ENCODE data around the gene TMEM125.
A peak's percentile ranks its signal among the peaks of the same experiment; 100 is the strongest.

Gene TMEM125

DNA sequence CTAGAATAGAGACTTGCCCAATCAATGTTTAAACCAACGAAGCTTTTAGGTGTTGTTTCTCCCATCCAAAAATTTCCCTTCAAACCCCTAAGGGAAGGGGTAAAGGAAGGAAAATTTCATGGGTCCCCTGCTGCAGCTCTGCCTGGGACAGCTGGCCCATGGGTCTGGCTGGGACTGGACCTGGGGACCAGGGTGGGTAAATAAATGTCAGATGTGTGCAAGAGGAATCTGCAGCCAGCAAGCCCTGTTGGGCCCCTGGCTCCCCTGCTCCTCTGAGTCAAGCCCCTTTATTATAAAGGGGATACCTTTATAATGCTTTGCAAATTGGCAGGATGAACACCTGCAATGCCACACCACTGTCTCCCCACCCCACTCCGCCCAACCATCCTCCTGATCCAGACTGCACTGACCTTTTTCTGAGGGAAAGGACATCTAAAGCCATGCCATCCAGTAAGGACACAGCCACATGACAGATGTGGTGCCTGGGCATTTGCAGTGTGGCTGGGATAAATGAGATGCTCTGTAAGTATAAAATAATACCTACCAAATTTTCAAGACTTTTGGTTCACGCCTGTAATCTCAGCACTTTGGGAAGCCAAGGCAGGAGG lies 1.9 kb upstream of the TMEM125 start:
- H3K27me3 ChIP-seq (ENCODE audit: control insufficient read depth, insufficient read depth, low read length) = no peaks in the 10 kb centered on the region
- peaks cover 16% of the 10 kb centered on the region for H3K9me3 ChIP-seq (ENCODE audit: control insufficient read depth, insufficient read depth, low read depth, low read length)
- H3K4me1 ChIP-seq (ENCODE audit: control insufficient read depth, insufficient read depth, low read length) = peaks cover 23% of the 10 kb centered on the region
- no peak overlapping the region for H3K27ac ChIP-seq (ENCODE audit: low read depth, low read length)
- no peaks in the 10 kb centered on the region; the same call in 1 of the 2 replicates for H3K36me3 ChIP-seq (ENCODE audit: control insufficient read depth, insufficient read depth, low read length)
- H3K9ac ChIP-seq (ENCODE audit: low read length) = no peak overlapping the region
- no peak overlapping the region for H3K4me3 ChIP-seq (ENCODE audit: low read depth, low read length)

DNA sequence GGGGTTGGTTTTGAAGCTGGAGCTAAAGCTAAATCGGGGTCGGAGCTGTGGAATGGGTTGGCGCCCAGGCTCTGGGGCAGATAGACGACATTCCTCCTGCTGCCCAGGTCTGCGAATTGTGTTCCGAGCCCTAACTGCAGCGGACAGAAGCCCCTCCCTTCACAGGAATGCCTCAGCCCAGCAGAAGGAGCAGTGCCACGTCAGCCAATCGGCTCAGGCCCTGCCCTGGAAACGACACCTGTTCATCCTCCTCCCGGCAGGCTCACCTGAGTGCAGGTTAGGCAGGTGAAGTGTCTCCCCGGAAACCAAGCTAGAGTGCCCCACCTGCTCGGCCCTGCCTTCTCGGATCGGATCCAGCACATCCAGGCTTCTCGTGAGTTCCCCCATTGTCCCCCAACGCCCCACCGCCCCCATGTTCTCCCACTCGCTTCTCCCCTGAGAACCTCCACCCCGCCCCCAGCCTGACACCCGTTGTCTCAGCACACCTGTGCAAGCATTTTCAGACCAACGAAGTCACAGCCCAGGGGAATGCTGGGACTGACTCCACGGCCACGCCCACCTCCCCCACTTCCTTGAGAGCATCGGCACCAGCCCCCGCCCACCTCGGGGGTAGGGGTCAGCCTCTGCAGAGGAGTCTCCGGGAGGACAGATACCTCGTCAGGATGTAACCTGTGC lies 775 bp downstream of the TMEM125 start:
- peak overlapping the region; percentile 49 for H3K4me3 ChIP-seq (ENCODE audit: low read depth, low read length)
- no peaks in the 10 kb centered on the region for H3K27me3 ChIP-seq (ENCODE audit: control insufficient read depth, insufficient read depth, low read length)
- peaks cover 6% of the 10 kb centered on the region for H3K9me3 ChIP-seq (ENCODE audit: control insufficient read depth, insufficient read depth, low read depth, low read length)
- H3K9ac ChIP-seq (ENCODE audit: low read length) = peak overlapping the region; percentile 10
- peaks cover 7% of the 10 kb centered on the region for H3K36me3 ChIP-seq (ENCODE audit: control insufficient read depth, insufficient read depth, low read length)
- H3K4me1 ChIP-seq (ENCODE audit: control insufficient read depth, insufficient read depth, low read length) = peaks cover 31% of the 10 kb centered on the region
- no peak overlapping the region for H3K27ac ChIP-seq (ENCODE audit: low read depth, low read length)

DNA sequence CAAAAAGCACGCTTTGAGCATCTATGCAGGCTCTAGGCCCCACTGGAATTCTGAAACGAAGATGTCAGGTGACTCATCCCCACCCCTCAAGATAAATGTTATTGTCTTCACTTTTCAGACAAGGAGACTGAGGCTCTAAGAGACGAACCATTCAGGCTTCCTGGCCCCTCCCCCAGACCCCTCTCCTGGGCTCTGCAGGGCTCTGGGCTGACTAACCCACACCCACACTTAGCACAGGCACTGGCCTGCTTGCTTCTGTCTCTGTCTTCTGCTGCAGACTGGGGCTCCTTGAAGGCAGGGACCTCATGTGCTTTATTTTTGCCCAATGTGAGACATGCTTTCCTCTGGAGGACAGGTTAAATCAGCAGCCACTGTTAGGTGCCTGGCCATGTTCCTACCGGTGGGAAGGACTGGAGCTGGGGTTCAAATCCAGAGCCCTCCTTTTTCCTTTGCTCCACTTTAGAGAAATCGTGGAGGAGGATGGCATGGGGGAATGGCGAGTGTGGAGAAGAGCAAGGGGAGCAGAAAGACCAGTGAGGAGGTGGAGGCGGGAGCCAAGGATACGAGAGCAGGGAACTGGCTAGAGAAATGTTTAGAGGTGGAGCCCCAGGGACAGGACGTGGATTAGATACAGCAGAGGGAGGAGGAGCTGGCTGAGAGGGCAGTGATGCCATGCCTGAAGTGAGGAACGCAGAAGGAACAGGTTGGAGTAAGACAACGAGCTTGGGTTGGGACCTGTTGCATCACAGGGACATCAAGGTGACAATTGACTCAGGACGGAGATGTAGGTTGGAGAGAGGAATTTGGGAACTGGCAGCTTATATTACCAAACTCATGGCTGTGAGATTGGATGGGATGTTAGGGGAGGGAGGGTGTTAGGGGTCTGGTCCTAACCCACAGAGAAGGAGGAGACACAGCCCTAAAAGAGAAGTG lies 1.7 kb downstream of the TMEM125 start:
- no peaks in the 10 kb centered on the region for H3K27me3 ChIP-seq (ENCODE audit: control insufficient read depth, insufficient read depth, low read length)

DNA sequence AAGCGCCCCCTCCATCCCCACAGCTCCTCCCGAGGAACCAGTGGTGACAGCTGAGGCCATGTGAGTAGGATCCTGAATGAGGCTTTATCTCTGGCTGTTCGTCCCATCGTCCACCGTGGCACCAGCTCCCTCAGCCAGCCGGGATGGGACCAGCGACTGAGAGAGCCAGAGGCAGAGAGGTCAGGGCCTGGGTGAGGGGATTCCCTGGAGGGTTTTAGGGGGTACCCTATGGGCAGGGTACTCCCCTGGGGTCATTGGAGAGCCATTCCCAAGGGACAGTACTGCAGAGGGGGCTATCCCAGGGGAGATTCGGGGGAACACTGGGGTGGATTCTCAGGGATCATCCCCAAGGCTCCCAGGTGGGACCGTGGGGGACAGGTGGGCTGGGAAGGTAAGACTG lies 2.4 kb downstream of the TMEM125 start:
- Histone ChIP-seq H3K27ac (ENCODE audit: low read depth, low read length) (no peak overlapping the region), H3K9me3 (ENCODE audit: control insufficient read depth, insufficient read depth, low read depth, low read length) (no peaks in the 10 kb centered on the region), H3K36me3 (ENCODE audit: control insufficient read depth, insufficient read depth, low read length) (peaks cover 7% of the 10 kb centered on the region), H3K27me3 (ENCODE audit: control insufficient read depth, insufficient read depth, low read length) (no peaks in the 10 kb centered on the region), H3K4me3 (ENCODE audit: low read depth, low read length) (no peak overlapping the region), H3K4me1 (ENCODE audit: control insufficient read depth, insufficient read depth, low read length) (peaks cover 31% of the 10 kb centered on the region), H3K9ac (ENCODE audit: low read length) (no peak overlapping the region)

More for the DNA sequence above, 1.7 kb downstream of the TMEM125 start:
- Histone ChIP-seq H3K4me1 (ENCODE audit: control insufficient read depth, insufficient read depth, low read length) (peaks cover 31% of the 10 kb centered on the region), H3K27ac (ENCODE audit: low read depth, low read length) (no peak overlapping the region), H3K9me3 (ENCODE audit: control insufficient read depth, insufficient read depth, low read depth, low read length) (no peaks in the 10 kb centered on the region), H3K4me3 (ENCODE audit: low read depth, low read length) (peak overlapping the region; percentile 49), H3K9ac (ENCODE audit: low read length) (no peak overlapping the region), H3K36me3 (ENCODE audit: control insufficient read depth, insufficient read depth, low read length) (peaks cover 7% of the 10 kb centered on the region)

DNA sequence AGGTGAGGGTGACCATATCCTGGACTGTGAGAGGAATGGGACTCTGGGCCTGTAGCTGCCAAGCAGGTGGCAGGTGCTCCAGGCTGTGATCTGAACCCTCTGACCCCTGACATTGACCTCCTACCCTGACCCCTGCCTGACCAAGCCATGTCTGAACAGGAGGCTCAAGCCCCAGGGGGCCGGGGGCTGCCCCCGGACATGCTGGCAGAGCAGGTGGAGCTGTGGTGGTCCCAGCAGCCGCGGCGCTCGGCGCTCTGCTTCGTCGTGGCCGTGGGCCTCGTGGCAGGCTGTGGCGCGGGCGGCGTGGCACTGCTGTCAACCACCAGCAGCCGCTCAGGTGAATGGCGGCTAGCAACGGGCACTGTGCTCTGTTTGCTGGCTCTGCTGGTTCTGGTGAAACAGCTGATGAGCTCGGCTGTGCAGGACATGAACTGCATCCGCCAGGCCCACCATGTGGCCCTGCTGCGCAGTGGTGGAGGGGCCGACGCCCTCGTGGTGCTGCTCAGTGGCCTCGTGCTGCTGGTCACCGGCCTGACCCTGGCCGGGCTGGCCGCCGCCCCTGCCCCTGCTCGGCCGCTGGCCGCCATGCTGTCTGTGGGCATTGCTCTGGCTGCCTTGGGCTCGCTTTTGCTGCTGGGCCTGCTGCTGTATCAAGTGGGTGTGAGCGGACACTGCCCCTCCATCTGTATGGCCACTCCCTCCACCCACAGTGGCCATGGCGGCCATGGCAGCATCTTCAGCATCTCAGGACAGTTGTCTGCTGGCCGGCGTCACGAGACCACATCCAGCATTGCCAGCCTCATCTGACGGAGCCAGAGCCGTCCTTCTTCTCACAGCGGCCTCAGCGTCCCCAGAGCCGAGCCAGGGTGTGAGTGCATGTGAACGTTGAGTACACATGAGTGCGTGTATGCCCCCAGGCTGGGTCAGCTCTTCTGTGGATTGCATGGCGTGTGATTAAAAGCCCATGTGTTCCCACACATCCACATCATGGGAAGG lies 3.1 kb downstream of the TMEM125 start:
- no peaks in the 10 kb centered on the region for H3K27me3 ChIP-seq (ENCODE audit: control insufficient read depth, insufficient read depth, low read length)
- H3K4me1 ChIP-seq (ENCODE audit: control insufficient read depth, insufficient read depth, low read length) = peaks cover 31% of the 10 kb centered on the region
- no peak overlapping the region for H3K4me3 ChIP-seq (ENCODE audit: low read depth, low read length)

DNA sequence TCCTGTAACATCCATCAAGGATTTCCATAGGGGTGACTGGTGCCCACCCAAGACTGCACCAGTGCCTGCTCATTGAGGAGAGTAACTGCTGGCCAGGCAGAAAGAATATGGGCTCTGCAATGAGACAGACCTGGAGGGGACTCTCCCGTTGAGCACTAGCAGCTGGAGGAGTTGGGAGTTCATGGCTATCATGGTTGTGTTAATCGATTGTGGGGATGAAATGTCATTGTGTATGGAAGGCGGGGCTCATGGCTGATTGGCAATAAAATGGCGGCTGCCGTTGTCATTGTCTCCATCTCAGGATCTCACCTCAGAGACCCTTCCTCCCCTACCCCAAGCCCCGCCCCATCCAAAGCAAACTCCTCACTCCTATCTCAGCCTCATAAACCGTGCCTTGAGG lies 3.9 kb downstream of the TMEM125 start:
- Histone ChIP-seq H3K9me3 (ENCODE audit: control insufficient read depth, insufficient read depth, low read depth, low read length) (no peaks in the 10 kb centered on the region), H3K4me3 (ENCODE audit: low read depth, low read length) (no peak overlapping the region), H3K9ac (ENCODE audit: low read length) (no peak overlapping the region), H3K36me3 (ENCODE audit: control insufficient read depth, insufficient read depth, low read length) (peaks cover 7% of the 10 kb centered on the region), H3K27me3 (ENCODE audit: control insufficient read depth, insufficient read depth, low read length) (no peaks in the 10 kb centered on the region), H3K4me1 (ENCODE audit: control insufficient read depth, insufficient read depth, low read length) (peaks cover 31% of the 10 kb centered on the region), H3K27ac (ENCODE audit: low read depth, low read length) (no peak overlapping the region)

More for the DNA sequence above, 3.1 kb downstream of the TMEM125 start:
- Histone ChIP-seq H3K36me3 (ENCODE audit: control insufficient read depth, insufficient read depth, low read length) (peaks cover 7% of the 10 kb centered on the region), H3K9me3 (ENCODE audit: control insufficient read depth, insufficient read depth, low read depth, low read length) (no peaks in the 10 kb centered on the region), H3K27ac (ENCODE audit: low read depth, low read length) (no peak overlapping the region), H3K9ac (ENCODE audit: low read length) (no peak overlapping the region)

DNA sequence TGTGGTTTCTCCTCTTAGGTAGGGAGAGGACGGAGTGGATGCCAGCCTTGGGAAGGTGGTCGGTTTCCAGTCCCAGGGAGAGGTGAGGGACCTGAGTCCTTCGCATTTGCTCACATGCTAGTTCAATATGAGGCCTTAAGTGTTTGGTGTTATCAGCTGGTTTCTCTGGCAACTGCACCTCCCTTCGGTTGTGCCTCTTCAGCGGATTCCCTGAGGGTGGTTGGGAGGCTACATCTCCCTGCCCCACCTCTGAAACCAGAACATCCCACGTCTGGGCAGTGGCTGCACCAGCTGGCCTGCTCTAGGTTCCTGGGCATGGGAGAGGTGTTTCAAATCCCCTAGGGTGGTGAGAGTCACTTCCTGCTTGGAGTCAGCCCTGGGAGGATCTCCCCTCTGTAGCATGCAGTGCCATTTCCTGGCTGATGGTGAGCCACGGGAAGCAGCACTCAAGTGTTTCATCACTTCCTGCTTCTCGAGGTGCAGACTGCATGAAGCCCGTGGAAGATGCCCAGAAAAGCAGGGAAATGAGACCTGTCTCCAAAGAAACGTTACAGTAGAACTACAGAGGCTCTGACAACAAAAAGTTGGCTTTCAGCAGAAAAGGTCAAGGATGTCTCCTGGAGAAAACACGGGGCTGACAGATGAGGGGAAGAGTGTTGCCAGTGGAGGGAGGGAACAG lies 4.5 kb downstream of the TMEM125 start:
- no peak overlapping the region for H3K4me3 ChIP-seq (ENCODE audit: low read depth, low read length)

DNA sequence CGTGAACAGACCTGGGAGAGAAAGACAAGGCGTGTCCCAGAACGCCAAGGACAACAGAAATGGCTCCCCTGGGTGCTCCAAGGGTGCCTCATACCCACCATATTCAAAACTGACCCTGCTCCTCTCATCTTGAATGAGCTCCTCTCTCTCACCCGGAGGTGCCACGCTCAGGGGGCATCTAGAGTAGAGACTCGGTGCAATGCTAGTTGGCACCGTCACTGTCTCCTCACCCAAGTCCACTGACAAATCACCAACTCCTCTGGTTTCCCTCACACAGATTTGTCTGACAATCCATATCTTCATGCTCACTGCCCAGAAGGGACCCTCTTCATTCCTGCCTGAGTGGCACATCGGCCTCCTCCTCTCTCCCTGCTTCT lies 5.0 kb downstream of the TMEM125 start:
- H3K27ac ChIP-seq (ENCODE audit: low read depth, low read length) = no peak overlapping the region

More for the DNA sequence above, 4.5 kb downstream of the TMEM125 start:
- no peaks in the 10 kb centered on the region for H3K27me3 ChIP-seq (ENCODE audit: control insufficient read depth, insufficient read depth, low read length)
- no peaks in the 10 kb centered on the region for H3K9me3 ChIP-seq (ENCODE audit: control insufficient read depth, insufficient read depth, low read depth, low read length)
- no peak overlapping the region for H3K27ac ChIP-seq (ENCODE audit: low read depth, low read length)
- H3K9ac ChIP-seq (ENCODE audit: low read length) = no peak overlapping the region
- H3K4me1 ChIP-seq (ENCODE audit: control insufficient read depth, insufficient read depth, low read length) = peaks cover 29% of the 10 kb centered on the region
- peaks cover 7% of the 10 kb centered on the region for H3K36me3 ChIP-seq (ENCODE audit: control insufficient read depth, insufficient read depth, low read length)

DNA sequence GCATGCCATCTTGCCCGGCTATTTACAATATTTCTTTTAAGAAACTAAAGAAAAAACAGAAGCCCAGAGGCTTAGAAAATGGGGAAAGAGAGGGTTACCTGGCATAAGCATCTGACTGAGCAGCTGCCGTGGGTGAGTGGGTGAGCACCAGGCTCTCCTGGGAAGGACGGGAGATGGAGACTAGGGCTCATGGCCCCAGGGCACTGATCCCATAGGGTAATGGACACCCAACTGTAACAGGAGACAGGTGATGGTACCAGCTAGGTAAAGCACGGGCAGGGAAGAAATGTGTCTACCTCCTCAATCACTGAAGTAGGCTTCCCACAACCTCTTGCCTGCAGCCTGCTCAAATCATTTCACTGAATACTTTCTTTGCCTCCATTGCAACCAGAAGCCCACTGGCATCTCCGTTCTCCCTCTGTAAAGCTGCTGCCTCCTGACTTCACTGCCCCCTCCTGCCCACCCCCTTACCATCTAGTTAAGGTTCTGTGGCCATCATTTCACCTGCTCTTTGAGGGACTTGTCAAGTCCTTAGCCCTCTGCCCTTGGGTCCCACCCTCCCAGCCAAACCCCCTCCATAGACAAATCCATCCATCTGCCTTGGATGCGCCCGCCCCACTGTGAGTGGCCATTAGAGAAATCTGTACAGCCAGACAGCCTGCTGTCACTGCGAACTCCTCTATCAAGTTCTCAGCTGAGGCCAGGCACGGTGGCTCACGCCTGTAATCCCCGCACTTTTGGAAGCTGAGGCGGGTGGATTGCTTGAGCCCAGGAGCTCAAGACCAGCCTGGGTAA lies 6.2 kb downstream of the TMEM125 start:
- H3K4me1 ChIP-seq (ENCODE audit: control insufficient read depth, insufficient read depth, low read length) = peaks cover 18% of the 10 kb centered on the region
- peaks cover 7% of the 10 kb centered on the region for H3K36me3 ChIP-seq (ENCODE audit: control insufficient read depth, insufficient read depth, low read length)
- no peak overlapping the region for H3K4me3 ChIP-seq (ENCODE audit: low read depth, low read length)
- H3K27ac ChIP-seq (ENCODE audit: low read depth, low read length) = no peak overlapping the region
- no peak overlapping the region for H3K9ac ChIP-seq (ENCODE audit: low read length)
- no peaks in the 10 kb centered on the region for H3K9me3 ChIP-seq (ENCODE audit: control insufficient read depth, insufficient read depth, low read depth, low read length)
- no peaks in the 10 kb centered on the region for H3K27me3 ChIP-seq (ENCODE audit: control insufficient read depth, insufficient read depth, low read length)

More for the DNA sequence above, 5.0 kb downstream of the TMEM125 start:
- H3K9me3 ChIP-seq (ENCODE audit: control insufficient read depth, insufficient read depth, low read depth, low read length) = no peaks in the 10 kb centered on the region
- no peak overlapping the region for H3K9ac ChIP-seq (ENCODE audit: low read length)
- peaks cover 24% of the 10 kb centered on the region for H3K4me1 ChIP-seq (ENCODE audit: control insufficient read depth, insufficient read depth, low read length)
- H3K27me3 ChIP-seq (ENCODE audit: control insufficient read depth, insufficient read depth, low read length) = no peaks in the 10 kb centered on the region
- H3K4me3 ChIP-seq (ENCODE audit: low read depth, low read length) = no peak overlapping the region
- H3K36me3 ChIP-seq (ENCODE audit: control insufficient read depth, insufficient read depth, low read length) = peaks cover 7% of the 10 kb centered on the region

Measured in HUES6 (cell line).